ENCODE results near the gene FBXL5. TPM values are rescaled to one million over a fixed set of nuclear protein-coding genes. Genes with fewer than 3 reads are reported as not detected.

The FBXL5 gene
- total and polyA plus RNA-seq, 4 donors: 45.9 to 138 (median 87.8) TPM

DNA sequence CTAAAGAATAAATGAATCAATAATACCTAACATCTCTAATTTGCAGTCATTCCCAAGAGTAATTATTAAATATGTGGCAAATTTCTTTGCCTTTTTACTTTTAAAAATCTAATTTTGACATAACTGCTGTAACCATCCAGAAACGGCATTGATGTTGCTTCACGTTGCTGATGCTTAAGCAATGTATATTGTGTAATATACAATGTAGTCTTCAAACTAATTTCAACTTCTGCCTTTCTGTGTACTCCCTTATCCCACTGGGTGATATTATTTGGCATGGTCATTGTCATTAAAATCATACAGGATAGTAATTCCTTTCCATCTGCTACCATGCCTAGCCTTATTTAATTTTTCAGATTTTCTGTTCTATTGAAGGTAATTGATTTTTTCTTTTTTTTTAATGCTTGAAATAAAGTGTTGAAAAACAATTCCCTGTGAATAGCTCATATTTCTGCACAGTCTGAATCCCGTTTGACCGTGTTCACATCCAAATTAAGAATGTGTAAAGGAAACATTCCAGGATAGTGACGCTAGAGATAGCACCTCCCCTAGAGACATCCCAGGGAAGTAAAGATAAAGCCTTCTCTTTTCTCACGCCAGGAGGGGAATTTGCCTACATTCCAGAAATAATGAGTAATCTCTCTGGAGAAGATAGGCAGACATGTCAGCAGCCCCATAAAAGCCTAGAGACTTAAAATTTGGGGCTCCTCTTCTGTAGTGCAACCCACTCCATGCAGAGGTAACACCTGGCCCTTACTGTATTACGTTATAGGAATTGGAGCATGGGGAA, 35.1 kb upstream of the FBXL5 start:
- Histone ChIP-seq H3K4me3 (no peak overlapping the region), H3K4me1 (ENCODE audit: control insufficient read depth in 5 of 5, insufficient read depth in 5 of 5, low read length in 5 of 5) (peaks cover 0 to 3% (median 0%) of the 10 kb centered on the region in 5 donors), H3K27me3 (ENCODE audit: control insufficient read depth in 3 of 3, insufficient read depth in 3 of 3, low read length in 2 of 3) (no peaks in the 10 kb centered on the region), H3K36me3 (ENCODE audit: control insufficient read depth in 4 of 4, insufficient read depth in 4 of 4, low read length in 4 of 4) (peaks cover 1 to 10% (median 6%) of the 10 kb centered on the region in 4 donors), H3K27ac (ENCODE audit: low read depth in 1 of 2, low read length in 1 of 2) (peak overlapping the region in 1 of 2 donors; percentile 9), H3K9ac (ENCODE audit: insufficient read depth in 1 of 2, low read length in 2 of 2) (no peak overlapping the region), H3K9me3 (ENCODE audit: control insufficient read depth in 4 of 4, insufficient read depth in 3 of 4, low read length in 3 of 4) (no peaks in the 10 kb centered on the region)
- ATAC-seq (ENCODE audit: insufficient read depth, low FRiP score) (peak; percentile 24), DNase-seq (no peak)
- 53 to 70% methylated on average over 7 of the region's 7 CpGs for WGBS, 2 donors
- TF ChIP-seq, protein P1, sequence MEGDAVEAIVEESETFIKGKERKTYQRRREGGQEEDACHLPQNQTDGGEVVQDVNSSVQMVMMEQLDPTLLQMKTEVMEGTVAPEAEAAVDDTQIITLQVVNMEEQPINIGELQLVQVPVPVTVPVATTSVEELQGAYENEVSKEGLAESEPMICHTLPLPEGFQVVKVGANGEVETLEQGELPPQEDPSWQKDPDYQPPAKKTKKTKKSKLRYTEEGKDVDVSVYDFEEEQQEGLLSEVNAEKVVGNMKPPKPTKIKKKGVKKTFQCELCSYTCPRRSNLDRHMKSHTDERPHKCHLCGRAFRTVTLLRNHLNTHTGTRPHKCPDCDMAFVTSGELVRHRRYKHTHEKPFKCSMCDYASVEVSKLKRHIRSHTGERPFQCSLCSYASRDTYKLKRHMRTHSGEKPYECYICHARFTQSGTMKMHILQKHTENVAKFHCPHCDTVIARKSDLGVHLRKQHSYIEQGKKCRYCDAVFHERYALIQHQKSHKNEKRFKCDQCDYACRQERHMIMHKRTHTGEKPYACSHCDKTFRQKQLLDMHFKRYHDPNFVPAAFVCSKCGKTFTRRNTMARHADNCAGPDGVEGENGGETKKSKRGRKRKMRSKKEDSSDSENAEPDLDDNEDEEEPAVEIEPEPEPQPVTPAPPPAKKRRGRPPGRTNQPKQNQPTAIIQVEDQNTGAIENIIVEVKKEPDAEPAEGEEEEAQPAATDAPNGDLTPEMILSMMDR (IDR thresholded peaks at IDR 0.05; ENCODE audit: control extremely low read depth, extremely low read depth): no peak

DNA sequence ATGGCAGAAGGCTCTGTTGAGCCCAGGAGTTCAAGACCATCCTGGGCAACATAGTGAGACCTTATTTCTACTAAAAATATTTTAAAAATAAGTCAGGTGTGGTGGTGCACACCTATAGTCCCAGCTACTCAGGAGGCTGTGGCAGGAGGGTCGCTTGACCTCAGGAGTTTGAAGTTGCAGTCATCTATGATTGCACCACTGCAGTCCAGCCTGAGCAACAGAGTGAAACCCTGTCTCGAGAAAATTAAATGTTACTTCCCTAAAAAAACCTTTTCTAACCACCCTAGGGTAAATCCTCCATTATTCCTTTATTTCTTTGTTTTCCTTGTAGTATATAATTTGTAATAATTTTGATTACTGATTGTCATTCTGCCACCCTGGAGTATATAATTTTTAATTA, 34.4 kb upstream of the FBXL5 start:
- TF ChIP-seq, protein P1 (IDR thresholded peaks at IDR 0.05; ENCODE audit: control extremely low read depth, extremely low read depth): no peak
- ATAC-seq (ENCODE audit: insufficient read depth, low FRiP score) (peak; percentile 29), DNase-seq (no peak)
- no peak overlapping the region for H3K27ac ChIP-seq (ENCODE audit: low read depth in 1 of 2, low read length in 1 of 2)
- peaks cover 0 to 8% (median 0%) of the 10 kb centered on the region in 5 donors for H3K4me1 ChIP-seq (ENCODE audit: control insufficient read depth in 5 of 5, insufficient read depth in 5 of 5, low read length in 5 of 5)
- no peaks in the 10 kb centered on the region for H3K9me3 ChIP-seq (ENCODE audit: control insufficient read depth in 4 of 4, insufficient read depth in 3 of 4, low read length in 3 of 4)
- no peak overlapping the region for H3K9ac ChIP-seq (ENCODE audit: insufficient read depth in 1 of 2, low read length in 2 of 2)
- H3K27me3 ChIP-seq (ENCODE audit: control insufficient read depth in 3 of 3, insufficient read depth in 3 of 3, low read length in 2 of 3): no peaks in the 10 kb centered on the region
- 35 to 75% methylated on average over 2 of the region's 2 CpGs for WGBS, 2 donors
- H3K36me3 ChIP-seq (ENCODE audit: control insufficient read depth in 4 of 4, insufficient read depth in 4 of 4, low read length in 4 of 4): peaks cover 1 to 10% (median 6%) of the 10 kb centered on the region in 4 donors
- no peak overlapping the region for H3K4me3 ChIP-seq

- Histone ChIP-seq H3K4me3 (no peak overlapping the region), H3K4me1 (ENCODE audit: control insufficient read depth in 5 of 5, insufficient read depth in 5 of 5, low read length in 5 of 5) (peaks cover 0 to 10% (median 0%) of the 10 kb centered on the region in 5 donors), H3K27ac (ENCODE audit: low read depth in 1 of 2, low read length in 1 of 2) (no peak overlapping the region), H3K9ac (ENCODE audit: insufficient read depth in 1 of 2, low read length in 2 of 2) (no peak overlapping the region), H3K9me3 (ENCODE audit: control insufficient read depth in 4 of 4, insufficient read depth in 3 of 4, low read length in 3 of 4) (no peaks in the 10 kb centered on the region), H3K27me3 (ENCODE audit: control insufficient read depth in 3 of 3, insufficient read depth in 3 of 3, low read length in 2 of 3) (no peaks in the 10 kb centered on the region), H3K36me3 (ENCODE audit: control insufficient read depth in 4 of 4, insufficient read depth in 4 of 4, low read length in 4 of 4) (peaks cover 1 to 10% (median 6%) of the 10 kb centered on the region in 4 donors)
- 72 to 77% methylated on average over 5 of the region's 5 CpGs for WGBS, 2 donors
- DNase-seq: no peak
- TF ChIP-seq, protein P1 (IDR thresholded peaks at IDR 0.05; ENCODE audit: control extremely low read depth, extremely low read depth): no peak
- ATAC-seq (ENCODE audit: insufficient read depth, low FRiP score): no peak
Observed at GRCh38 chr4:15688051-15688450, 32.9 kb upstream of the FBXL5 start.
